Lower leg skin (tissue), 3 donors: ENCODE results near the gene LENG1.

Experiments used
- POLR2A ChIP-seq, 2 donors: fragments of 450-650 bp; IDR thresholded peaks; one replicate each; pipeline ENCODE4 v1.6.1; 2016 to 2017; ENCODE audit warnings: antibody characterized with exemption in 2 of 2, mild to moderate bottlenecking in 1 of 2, moderate library complexity in 1 of 2
- TF ChIP-seq, protein P1 (sequence below), 3 donors: fragments of 450-650 bp; IDR thresholded peaks; one replicate each; pipeline ENCODE4 v1.5.1; 2016; ENCODE audit warnings: antibody characterized with exemption in 3 of 3, mild to moderate bottlenecking in 3 of 3, moderate library complexity in 2 of 3

DNA sequence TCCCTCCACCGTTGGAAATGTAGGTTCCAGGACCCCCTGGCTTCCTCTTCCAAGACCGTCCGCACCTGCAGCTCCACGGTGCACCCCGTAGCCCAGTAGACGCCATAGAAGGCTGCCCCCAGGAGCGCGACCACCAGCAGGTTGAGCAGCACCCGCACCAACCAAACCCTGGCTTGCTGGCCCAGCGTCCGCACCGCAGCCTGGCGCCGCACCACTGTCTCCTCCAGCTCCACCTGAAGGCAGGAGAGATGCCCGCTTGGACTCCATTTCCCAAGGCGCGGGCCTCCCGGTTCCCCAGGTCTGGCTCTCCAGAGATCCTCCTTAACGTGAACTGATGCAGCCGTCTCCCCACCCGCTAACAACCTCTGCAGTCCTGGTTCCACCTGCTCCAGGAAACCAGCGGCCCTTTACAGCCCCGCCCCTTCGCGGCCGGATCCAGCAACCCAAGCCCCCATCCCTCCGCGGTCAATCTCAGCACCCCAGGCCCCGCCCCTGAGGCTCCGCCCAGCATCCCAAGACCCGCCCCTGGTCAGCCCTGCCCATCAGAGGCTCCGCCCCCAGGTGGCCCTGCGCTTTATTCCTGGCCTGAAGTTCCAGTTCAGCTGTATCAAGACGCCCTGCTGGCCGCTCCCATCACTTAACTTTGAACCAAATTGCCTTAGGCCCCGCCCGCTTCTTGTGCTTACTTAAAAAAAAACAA, 5.0 kb upstream of the LENG1 start:
- TF ChIP-seq, protein P1, sequence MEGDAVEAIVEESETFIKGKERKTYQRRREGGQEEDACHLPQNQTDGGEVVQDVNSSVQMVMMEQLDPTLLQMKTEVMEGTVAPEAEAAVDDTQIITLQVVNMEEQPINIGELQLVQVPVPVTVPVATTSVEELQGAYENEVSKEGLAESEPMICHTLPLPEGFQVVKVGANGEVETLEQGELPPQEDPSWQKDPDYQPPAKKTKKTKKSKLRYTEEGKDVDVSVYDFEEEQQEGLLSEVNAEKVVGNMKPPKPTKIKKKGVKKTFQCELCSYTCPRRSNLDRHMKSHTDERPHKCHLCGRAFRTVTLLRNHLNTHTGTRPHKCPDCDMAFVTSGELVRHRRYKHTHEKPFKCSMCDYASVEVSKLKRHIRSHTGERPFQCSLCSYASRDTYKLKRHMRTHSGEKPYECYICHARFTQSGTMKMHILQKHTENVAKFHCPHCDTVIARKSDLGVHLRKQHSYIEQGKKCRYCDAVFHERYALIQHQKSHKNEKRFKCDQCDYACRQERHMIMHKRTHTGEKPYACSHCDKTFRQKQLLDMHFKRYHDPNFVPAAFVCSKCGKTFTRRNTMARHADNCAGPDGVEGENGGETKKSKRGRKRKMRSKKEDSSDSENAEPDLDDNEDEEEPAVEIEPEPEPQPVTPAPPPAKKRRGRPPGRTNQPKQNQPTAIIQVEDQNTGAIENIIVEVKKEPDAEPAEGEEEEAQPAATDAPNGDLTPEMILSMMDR (IDR thresholded peaks at IDR 0.05) = no peak
- TF ChIP-seq POLR2A (IDR thresholded peaks at IDR 0.05) = no peak
